OCI-LY1 (cell line): Measurements from ENCODE around the gene PRKG1.

Source experiments
- H2AFZ ChIP-seq: fragments of 200-600 bp; sonication (generic), shearing (Covaris generic); 2 replicates; pipeline ENCODE4 v1.6.0; 2014; ENCODE audit warnings: antibody characterized with exemption, mild to moderate bottlenecking, low read length
- H3F3A ChIP-seq: fragments of 200-600 bp; sonication (generic), shearing (Covaris generic); 2 replicates; pipeline ENCODE4 v1.6.0; 2014; ENCODE audit warnings: mild to moderate bottlenecking, antibody characterized with exemption, low read length, moderate library complexity; ENCODE audit not compliant: insufficient read depth
- H3K27ac ChIP-seq: fragments of 200-600 bp; sonication (generic); 2 replicates; pipeline ENCODE4 v1.5.1; 2014; ENCODE audit warnings: low read length, mixed run types, mild to moderate bottlenecking, low read depth; ENCODE audit not compliant: poor library complexity, severe bottlenecking
- H3K27me3 ChIP-seq: fragments of 200-600 bp; sonication (generic); 2 replicates; pipeline ENCODE4 v1.6.0; 2014; ENCODE audit warnings: antibody characterized with exemption, mild to moderate bottlenecking, low read length, moderate library complexity; ENCODE audit not compliant: insufficient read depth
- H3K36me3 ChIP-seq: fragments of 200-600 bp; sonication (generic); 2 replicates; pipeline ENCODE4 v1.6.1; 2014; ENCODE audit warnings: mild to moderate bottlenecking, antibody characterized with exemption, low read length, moderate library complexity, mixed read lengths; ENCODE audit not compliant: insufficient read depth
- H3K4me1 ChIP-seq: fragments of 200-600 bp; sonication (generic); 2 replicates; pipeline ENCODE4 v1.5.1; 2014; ENCODE audit warnings: mild to moderate bottlenecking, low read length, moderate library complexity; ENCODE audit not compliant: insufficient read depth, severe bottlenecking
- H3K4me2 ChIP-seq: fragments of 200-600 bp; sonication (generic), shearing (Covaris generic); 2 replicates; pipeline ENCODE4 v1.6.1; 2014; ENCODE audit warnings: low read length
- H3K4me3 ChIP-seq: fragments of 200-600 bp; sonication (generic); 2 replicates; pipeline ENCODE4 v1.5.1; 2014; ENCODE audit warnings: low read length, low read depth, mild to moderate bottlenecking, mixed read lengths; ENCODE audit not compliant: poor library complexity, severe bottlenecking
- H3K79me2 ChIP-seq: fragments of 200-600 bp; shearing (Covaris generic); 2 replicates; pipeline ENCODE4 v1.6.1; 2016; ENCODE audit warnings: mixed run types, low read length, mixed read lengths; ENCODE audit not compliant: insufficient read depth
- H3K9ac ChIP-seq: fragments of 200-600 bp; sonication (generic), shearing (Covaris generic); 2 replicates; pipeline ENCODE4 v1.6.1; 2014; ENCODE audit warnings: mild to moderate bottlenecking, low read length, mixed read lengths
- H3K9me2 ChIP-seq: fragments of 200-600 bp; sonication (generic), shearing (Covaris generic); 2 replicates; pipeline ENCODE4 v1.6.1; 2014; ENCODE audit warnings: low read depth, mild to moderate bottlenecking, low read length, mixed read lengths
- H3K9me3 ChIP-seq: fragments of 200-600 bp; shearing (Covaris generic); 2 replicates; pipeline ENCODE4 v1.6.1; 2014; ENCODE audit warnings: low read length, mixed read lengths
- H4K20me1 ChIP-seq: fragments of 200-600 bp; sonication (generic), shearing (Covaris generic); 2 replicates; pipeline ENCODE4 v1.6.0; 2016; ENCODE audit warnings: mild to moderate bottlenecking, low read length; ENCODE audit not compliant: insufficient read depth
- EZH2 ChIP-seq: fragments of 200-600 bp; sonication (generic), shearing (Covaris generic); IDR thresholded peaks from 2 replicates; pipeline ENCODE4 v1.8.0; 2017; ENCODE audit warnings: borderline replicate concordance, mixed run types, mild to moderate bottlenecking, antibody characterized with exemption, low read length, moderate library complexity, mixed read lengths
- TF ChIP-seq, protein P1 (sequence below): fragments of 200-600 bp; sonication (generic), shearing (Covaris generic); IDR thresholded peaks from 2 replicates; pipeline ENCODE4 v1.5.1; 2017; ENCODE audit warnings: mild to moderate bottlenecking, antibody characterized with exemption, low read length, moderate library complexity, mixed read lengths

Gene PRKG1

DNA sequence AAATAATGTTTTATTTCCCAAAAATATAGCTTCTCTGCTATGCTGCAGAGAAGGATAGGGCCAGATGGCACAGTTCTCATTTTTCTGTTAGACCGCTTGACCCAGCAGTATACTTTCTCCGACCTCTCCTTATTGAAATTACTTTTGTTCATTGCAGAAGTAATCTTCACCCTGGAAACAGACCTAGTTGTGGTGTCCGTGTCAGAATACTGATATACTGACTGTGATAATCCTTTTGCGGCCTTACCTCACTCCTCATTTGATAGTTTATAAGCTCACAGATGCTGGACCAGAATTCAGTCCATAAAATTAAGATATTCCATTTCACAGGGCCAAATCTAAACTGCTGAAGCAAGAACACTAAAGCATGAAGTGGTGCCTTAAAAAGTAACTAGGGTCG, 979.2 kb downstream of the PRKG1 start:
- Histone ChIP-seq H3K79me2 (no peaks in the 10 kb centered on the region), H2AFZ (no peak overlapping the region), H3K4me3 (no peak overlapping the region), H3F3A (no peaks in the 10 kb centered on the region), H3K36me3 (no peaks in the 10 kb centered on the region), H3K9ac (no peak overlapping the region), H3K27me3 (no peaks in the 10 kb centered on the region), H3K4me1 (no peaks in the 10 kb centered on the region), H3K9me3 (no peaks in the 10 kb centered on the region), H3K4me2 (no peak overlapping the region), H3K9me2 (no peaks in the 10 kb centered on the region), H3K27ac (no peak overlapping the region), H4K20me1 (no peaks in the 10 kb centered on the region)
- no peak for TF ChIP-seq EZH2
- TF ChIP-seq, protein P1, sequence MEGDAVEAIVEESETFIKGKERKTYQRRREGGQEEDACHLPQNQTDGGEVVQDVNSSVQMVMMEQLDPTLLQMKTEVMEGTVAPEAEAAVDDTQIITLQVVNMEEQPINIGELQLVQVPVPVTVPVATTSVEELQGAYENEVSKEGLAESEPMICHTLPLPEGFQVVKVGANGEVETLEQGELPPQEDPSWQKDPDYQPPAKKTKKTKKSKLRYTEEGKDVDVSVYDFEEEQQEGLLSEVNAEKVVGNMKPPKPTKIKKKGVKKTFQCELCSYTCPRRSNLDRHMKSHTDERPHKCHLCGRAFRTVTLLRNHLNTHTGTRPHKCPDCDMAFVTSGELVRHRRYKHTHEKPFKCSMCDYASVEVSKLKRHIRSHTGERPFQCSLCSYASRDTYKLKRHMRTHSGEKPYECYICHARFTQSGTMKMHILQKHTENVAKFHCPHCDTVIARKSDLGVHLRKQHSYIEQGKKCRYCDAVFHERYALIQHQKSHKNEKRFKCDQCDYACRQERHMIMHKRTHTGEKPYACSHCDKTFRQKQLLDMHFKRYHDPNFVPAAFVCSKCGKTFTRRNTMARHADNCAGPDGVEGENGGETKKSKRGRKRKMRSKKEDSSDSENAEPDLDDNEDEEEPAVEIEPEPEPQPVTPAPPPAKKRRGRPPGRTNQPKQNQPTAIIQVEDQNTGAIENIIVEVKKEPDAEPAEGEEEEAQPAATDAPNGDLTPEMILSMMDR = no peak

DNA sequence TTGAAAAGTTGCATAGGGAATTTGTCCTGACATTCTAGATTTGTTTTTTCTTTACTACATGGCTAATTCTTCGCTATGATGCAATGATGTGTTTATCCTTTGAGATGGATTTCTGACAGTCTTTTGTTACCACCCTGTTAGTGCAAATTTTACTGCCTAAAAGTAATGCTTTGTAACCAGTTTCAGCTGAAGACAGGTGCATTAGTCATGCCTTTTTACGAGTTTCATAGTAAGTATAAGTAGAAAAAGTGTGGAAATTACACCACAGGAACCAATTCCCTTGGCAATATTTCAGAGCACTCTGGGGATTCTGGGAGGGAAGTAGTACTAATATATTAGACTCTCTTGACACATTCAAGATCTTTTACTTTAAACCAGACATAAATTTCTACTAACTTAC, 982.0 kb downstream of the PRKG1 start:
- H2AFZ ChIP-seq = no peak overlapping the region
- no peaks in the 10 kb centered on the region for H3K9me3 ChIP-seq
- H3K9me2 ChIP-seq = no peaks in the 10 kb centered on the region
- H3K9ac ChIP-seq = no peak overlapping the region
- H3K4me3 ChIP-seq = no peak overlapping the region
- no peaks in the 10 kb centered on the region for H4K20me1 ChIP-seq
- no peak overlapping the region for H3K27ac ChIP-seq
- no peaks in the 10 kb centered on the region for H3K4me1 ChIP-seq
- H3K4me2 ChIP-seq = no peak overlapping the region
- no peaks in the 10 kb centered on the region for H3K79me2 ChIP-seq
- no peaks in the 10 kb centered on the region for H3K36me3 ChIP-seq
- H3K27me3 ChIP-seq = no peaks in the 10 kb centered on the region
- H3F3A ChIP-seq = no peaks in the 10 kb centered on the region
- TF ChIP-seq, protein P1 = no peak
- no peak for TF ChIP-seq EZH2

- H3K27ac ChIP-seq = no peak overlapping the region
- no peak overlapping the region for H2AFZ ChIP-seq
- H3K9ac ChIP-seq = no peak overlapping the region
- no peaks in the 10 kb centered on the region for H3K27me3 ChIP-seq
- H3F3A ChIP-seq = no peaks in the 10 kb centered on the region
- no peaks in the 10 kb centered on the region for H3K9me3 ChIP-seq
- H3K36me3 ChIP-seq = no peaks in the 10 kb centered on the region
- TF ChIP-seq, protein P1 = no peak
- no peak for TF ChIP-seq EZH2
- H3K4me1 ChIP-seq = no peaks in the 10 kb centered on the region
- no peaks in the 10 kb centered on the region for H3K9me2 ChIP-seq
- H3K79me2 ChIP-seq = no peaks in the 10 kb centered on the region
- no peak overlapping the region for H3K4me2 ChIP-seq
- no peaks in the 10 kb centered on the region for H4K20me1 ChIP-seq
- no peak overlapping the region for H3K4me3 ChIP-seq
Observed at GRCh38 chr10:52059089-52059488, 984.8 kb downstream of the PRKG1 start.
